GM18870 (cell line): ENCODE data around the gene SCARB1.
A peak's percentile ranks its signal among the peaks of the same experiment; 100 is the strongest.

ENCODE experiments used
- ATAC-seq: cut with Tn5 transposase; IDR thresholded peaks from one replicate; pipeline ENCODE4 v1.9.1; 2021; ENCODE audit warnings: moderate library complexity; ENCODE audit not compliant: unreplicated experiment

Gene SCARB1

GRCh38 chr12:124865728-124866127 is 2.1 kb upstream of the SCARB1 start:
- ATAC-seq: no peak

DNA sequence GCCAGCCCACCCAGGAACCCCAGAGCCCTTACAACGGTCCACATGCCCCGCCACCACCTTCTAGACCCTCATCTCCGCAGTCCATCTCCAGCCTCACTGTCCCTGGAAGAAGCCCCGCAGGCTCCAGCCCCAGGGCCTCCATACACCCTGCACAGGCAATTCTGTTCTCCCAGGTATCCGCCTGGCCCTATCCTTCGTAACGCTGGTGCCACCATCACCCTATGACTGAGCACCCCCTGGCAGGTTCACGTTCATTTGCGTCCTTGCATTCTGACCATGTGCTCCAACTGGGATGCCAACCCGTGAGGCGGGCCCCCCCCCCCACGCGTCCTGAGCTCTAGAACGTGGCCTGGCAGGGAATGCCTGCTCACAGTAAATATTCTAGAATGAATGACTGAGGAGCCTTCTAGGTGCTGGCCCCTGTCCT is 675 bp upstream of the SCARB1 start:
- no peak for ATAC-seq

GRCh38 chr12:124862768-124863415 is 772 bp downstream of the SCARB1 start:
- ATAC-seq: no peak

GRCh38 chr12:124861898-124862676 is 1.6 kb downstream of the SCARB1 start:
- ATAC-seq: peak; percentile 34

- no peak for ATAC-seq
Measured at GRCh38 chr12:124861492-124861891, 2.2 kb downstream of the SCARB1 start.

GRCh38 chr12:124857921-124858461 is 5.7 kb downstream of the SCARB1 start:
- ATAC-seq: no peak

DNA sequence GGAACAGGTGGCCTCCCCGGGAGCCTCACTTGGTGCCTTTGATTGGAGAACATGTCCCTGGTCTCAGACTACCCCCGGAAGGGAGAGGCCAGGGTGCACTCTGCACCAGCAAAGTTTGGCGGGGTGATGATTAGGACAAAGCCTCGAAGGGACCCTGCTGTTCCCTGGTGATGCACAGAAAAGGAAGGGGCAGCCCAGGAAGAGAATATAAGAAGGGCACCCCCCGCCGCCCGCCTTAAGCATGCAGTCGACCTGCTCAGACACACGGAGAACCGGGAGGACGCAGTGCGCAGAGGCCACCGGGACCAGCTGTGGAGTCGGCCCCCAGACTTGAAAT is 6.9 kb downstream of the SCARB1 start:
- ATAC-seq: no peak

DNA sequence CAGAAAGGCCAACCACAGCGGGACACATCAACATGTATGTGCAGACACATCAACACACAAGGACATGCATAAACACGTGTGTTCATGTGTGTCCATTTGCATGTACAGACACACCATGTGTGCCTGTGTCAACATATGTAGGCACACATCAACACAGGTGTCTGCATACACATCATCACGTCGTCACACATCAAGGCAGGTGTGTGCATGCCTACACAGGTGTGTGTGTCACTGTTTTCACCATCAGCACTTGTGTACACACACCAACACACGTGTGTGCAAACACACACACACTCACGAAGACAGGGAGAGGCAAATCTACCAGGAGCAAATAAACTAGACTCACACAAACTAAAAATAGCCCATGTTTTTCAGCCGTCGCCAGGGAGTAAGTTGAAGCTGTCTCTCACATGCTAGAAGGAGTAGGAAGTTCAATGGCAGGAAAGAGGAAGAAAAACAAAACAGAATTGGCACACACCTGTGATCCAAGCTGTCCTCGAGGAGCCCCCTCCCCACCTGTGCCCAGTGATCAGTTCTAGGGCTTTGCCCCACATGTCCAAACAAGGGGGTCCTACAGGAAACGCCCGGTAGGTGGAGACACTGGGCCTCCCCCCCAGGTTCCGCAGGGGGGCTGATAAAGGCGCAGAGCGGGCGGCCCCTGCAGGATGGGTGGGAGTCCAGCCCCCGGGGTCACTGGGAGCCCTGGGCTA is 7.4 kb downstream of the SCARB1 start:
- no peak for ATAC-seq

DNA sequence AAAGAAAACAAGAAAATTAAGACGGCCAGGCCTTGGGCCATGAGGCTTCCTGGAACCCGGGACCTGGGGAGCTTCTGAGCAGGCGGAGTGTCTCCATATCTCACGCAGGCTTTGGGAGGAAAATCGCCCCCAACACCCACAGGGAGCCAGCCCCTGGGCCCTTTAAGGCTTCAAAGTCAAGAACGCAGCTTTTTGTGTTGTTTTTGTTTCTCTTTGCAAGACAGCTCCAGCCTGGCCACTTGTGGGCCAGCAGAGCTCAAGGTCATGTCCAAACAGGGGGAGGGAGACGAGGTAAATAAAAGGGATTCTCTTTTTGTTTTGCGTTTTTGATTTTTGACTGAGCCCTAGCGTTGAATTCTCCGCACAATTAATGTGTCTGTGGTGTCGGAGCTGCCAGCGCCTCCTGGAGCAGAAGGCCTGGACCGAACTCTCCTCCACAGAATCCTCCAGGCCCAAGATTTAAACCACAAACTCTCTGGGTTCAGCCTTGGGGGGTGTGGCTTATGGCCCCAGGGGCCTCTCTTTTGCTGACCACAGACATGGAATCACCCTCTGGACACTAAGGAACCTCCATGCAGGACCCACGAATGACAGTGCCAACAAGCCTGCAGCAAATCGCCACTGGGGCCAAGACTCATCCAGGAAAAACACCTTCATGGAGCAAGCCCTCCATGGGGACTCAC is 8.2 kb downstream of the SCARB1 start:
- ATAC-seq: no peak

DNA sequence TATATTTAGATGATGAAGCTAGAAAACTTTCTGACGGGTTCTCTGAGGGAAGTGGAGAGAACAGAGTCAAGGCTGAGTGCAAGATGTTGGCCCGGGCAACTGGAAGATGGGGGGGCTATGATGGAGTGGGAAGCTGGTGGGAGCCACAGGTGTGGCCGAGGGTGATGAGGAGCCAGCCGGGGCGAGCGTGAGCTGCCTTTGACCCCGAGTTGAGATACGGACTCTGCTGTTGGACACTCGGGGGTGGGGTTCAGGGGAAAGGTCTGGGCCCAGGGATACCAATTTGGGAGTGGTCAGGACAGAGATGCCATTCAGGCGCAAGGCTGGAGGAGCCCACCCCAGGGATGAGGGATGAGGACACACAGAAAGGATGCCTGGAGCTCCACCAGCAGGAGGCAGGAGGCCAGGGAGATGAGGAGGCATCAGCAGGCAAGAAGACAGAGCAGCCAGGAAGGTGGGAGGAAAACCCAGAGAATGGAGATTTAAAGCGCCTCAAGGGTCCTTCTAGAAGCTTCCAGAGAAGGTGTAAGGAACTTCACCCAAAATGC is 9.0 kb downstream of the SCARB1 start:
- ATAC-seq: no peak

DNA sequence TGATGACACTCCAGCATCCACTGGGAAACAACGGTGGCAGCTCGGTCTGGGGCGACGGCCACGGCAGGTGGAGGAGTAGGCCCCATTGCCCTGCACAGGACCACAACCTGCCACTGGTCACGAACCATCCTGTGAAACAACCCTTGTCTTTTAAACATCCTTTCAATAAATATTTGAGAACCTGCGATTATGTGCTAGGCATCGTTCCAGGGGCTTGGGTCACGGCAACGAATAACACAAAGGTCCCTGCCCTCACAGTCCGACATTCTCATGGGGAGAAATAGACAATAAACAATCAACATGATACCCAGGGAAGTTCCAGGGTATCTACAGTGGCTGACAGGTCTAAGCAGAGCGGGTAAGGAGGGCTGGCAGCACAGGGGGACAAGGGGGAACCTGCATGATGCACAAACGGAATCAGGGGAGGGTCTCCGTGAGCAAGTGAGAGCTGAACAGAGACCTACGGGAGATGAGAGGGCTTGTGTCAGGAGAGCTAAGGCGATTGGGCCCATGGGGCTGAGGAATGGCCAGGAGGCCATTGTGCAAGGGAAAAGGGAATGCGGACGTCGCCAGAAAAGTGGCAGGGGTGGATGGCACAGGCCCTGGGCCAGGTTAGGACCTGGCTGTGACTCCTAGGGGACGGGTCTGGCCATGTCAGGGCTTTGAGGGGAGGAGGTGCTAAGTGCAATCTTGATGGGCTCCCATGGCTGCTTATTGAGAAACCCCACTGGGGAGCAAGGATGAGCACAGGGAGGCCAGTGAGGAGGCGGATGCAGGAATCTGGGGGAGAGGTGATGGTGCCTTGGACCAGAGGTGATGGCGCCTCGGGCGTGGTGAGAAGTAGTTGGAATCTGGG is 9.7 kb downstream of the SCARB1 start:
- no peak for ATAC-seq

DNA sequence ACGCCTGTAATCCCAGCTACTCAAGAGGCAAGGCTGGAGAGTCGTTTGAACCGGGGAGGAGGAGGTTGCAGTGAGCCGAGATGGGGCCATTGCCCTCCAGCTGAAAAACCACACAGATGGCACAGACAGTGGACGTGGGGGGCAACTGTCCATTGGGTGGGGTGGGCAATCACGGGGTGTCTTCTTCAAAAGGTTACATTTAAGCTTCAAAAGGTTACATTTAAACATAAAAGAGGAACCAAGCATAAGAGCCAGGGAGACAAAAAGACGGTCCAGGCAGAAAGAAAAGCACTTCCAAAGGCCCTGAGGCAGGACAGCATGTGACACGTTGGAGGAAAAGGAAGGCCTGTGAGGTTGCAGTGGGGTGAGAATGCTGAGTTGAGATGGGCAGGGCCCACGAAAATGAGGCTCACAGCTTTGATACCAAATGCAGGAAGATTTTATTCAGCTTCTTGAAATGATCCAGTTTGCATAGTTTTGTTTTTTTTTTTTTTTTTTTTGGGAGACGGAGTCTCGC is 10.7 kb downstream of the SCARB1 start:
- ATAC-seq: no peak

GRCh38 chr12:124852329-124852831 is 11.3 kb downstream of the SCARB1 start:
- no peak for ATAC-seq

GRCh38 chr12:124851342-124851741 is 12.3 kb downstream of the SCARB1 start:
- no peak for ATAC-seq

DNA sequence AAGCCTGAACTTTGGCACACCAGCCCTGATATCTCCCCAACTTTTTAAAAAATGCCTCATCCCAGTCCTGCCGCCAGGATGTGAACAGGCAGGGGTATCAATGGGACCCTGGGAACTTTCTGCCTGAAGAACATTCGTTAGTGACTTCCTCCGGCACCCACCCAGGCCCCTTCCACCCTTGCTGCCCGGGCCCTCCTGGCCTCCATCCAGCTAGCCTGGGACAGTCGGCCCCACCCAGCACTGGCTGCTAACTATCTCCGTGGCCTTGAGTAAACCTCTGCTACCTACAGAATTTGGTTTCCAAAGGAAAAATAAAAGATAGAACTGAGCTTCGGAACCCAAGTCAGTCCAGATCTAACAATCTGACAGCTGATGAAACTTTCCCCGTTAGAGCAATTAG is 14.3 kb downstream of the SCARB1 start:
- no peak for ATAC-seq

- no peak for ATAC-seq
Measured at GRCh38 chr12:124848621-124849380, 14.9 kb downstream of the SCARB1 start.

GRCh38 chr12:124847113-124848074 is 16.3 kb downstream of the SCARB1 start:
- no peak for ATAC-seq
